Esophagus muscularis mucosa (tissue), 4 donors: Measurements from ENCODE around the gene LIM2. TPM values are rescaled to one million over a fixed set of nuclear protein-coding genes. Genes with fewer than 3 reads are reported as not detected.

Experiments
- DNase-seq: peaks from one replicate; pipeline ENCODE4 v3.0.0-alpha.2; 2017; ENCODE audit errors: extremely low spot score
- H3K27ac ChIP-seq, 4 donors: fragments of 200-600 bp; sonication (generic); replicated peaks in 1 of 4; 1 replicate in 3 of 4; 2 replicates in 1 of 4; pipeline ENCODE4 v1.5.1; 2016 to 2019; ENCODE audit warnings: mild to moderate bottlenecking in 1 of 4
- H3K27me3 ChIP-seq, 4 donors: fragments of 200-600 bp; sonication (generic); one replicate each; pipeline versions ENCODE4 v1.5.1 to v1.6.0; 2016 to 2019
- H3K36me3 ChIP-seq, 4 donors: fragments of 200-600 bp; sonication (generic); one replicate each; pipeline ENCODE4 v1.5.1; 2016 to 2019
- H3K4me1 ChIP-seq, 4 donors: fragments of 200-600 bp; sonication (generic); one replicate each; pipeline ENCODE4 v1.5.1; 2016 to 2019
- H3K4me3 ChIP-seq, 4 donors: fragments of 200-600 bp; sonication (generic); 1 replicate in 2 of 4; 2 replicates in 2 of 4; pipeline ENCODE4 v1.5.1; 2016 to 2019; ENCODE audit warnings: mild to moderate bottlenecking in 4 of 4, moderate library complexity in 1 of 4
- H3K9me3 ChIP-seq, 4 donors: fragments of 200-600 bp; sonication (generic); 1 replicate in 3 of 4; 2 replicates in 1 of 4; pipeline ENCODE4 v1.5.1; 2016 to 2019
- CTCF ChIP-seq, 3 experiments: fragments of 200-600 bp in 2 of 3; fragments of 450-650 bp in 1 of 3; sonication (generic) in 2 of 3; IDR thresholded peaks; one replicate each; pipeline ENCODE4 v1.5.1; 2017 to 2019; ENCODE audit warnings: antibody characterized with exemption in 3 of 3, mild to moderate bottlenecking in 2 of 3, moderate library complexity in 1 of 3
- EP300 ChIP-seq: sonication (generic); formaldehyde crosslinking; IDR thresholded peaks from one replicate; pipeline ENCODE4 v1.6.1; 2017; ENCODE audit warnings: antibody characterized with exemption
- POLR2A ChIP-seq: fragments of 450-650 bp; IDR thresholded peaks from one replicate; pipeline ENCODE4 v1.6.1; 2017; ENCODE audit warnings: antibody characterized with exemption, moderate library complexity, mild to moderate bottlenecking, low read depth
- POLR2AphosphoS5 ChIP-seq, 2 donors: sonication (generic); formaldehyde crosslinking; IDR thresholded peaks; one replicate each; pipeline ENCODE4 v1.6.1; 2017; ENCODE audit warnings: antibody characterized with exemption in 2 of 2
- WGBS: methylation state at CpG from one replicate; pipeline ENCODE4 v1.1.5; 2018; 5-methylcytosine and 5-hydroxymethylcytosine counted together
- intact Hi-C: fragments of 100-400 bp; cut with DNase I; formaldehyde crosslinking; loops from one replicate; pipeline ENCODE4 v1.15.1; 2023
- total RNA-seq, 4 donors: library from RNA; depleted of rRNA; stranded (reverse); fragments of >200 nt; gene quantifications; one replicate each; pipeline versions ENCODE4 v1.1.0 to v1.2.1, GENCODE V29; 2016

Gene LIM2
- total RNA-seq, 4 donors from 2014 or later = not detected

- H3K27ac ChIP-seq = no peak overlapping the region
- no peak for DNase-seq
- peaks cover 7 to 15% (median 11%) of the 10 kb centered on the region in 4 donors for H3K4me1 ChIP-seq
- H3K27me3 ChIP-seq = peaks cover 5 to 71% (median 32%) of the 10 kb centered on the region in 4 donors
- no peaks in the 10 kb centered on the region for H3K9me3 ChIP-seq
- TF ChIP-seq CTCF (IDR thresholded peaks at IDR 0.05) (no peak), POLR2AphosphoS5 (IDR thresholded peaks at IDR 0.05) (no peak), EP300 (no peak), POLR2A (no peak)
- no peak overlapping the region for H3K4me3 ChIP-seq
- intact Hi-C loops = loop anchor here (10.0 kb wide), 1 partner anchor 324 kb away; no protein-coding TSS in a partner anchor
- WGBS = 100% methylated on average over 4 of the region's 4 CpGs
- peaks cover 0 to 22% (median 12%) of the 10 kb centered on the region in 4 donors for H3K36me3 ChIP-seq
Measured at GRCh38 chr19:51330366-51330765, 57.4 kb downstream of the LIM2 start.

Other genes with a start within 250 kb of the LIM2 start
- gene SIGLEC7, start 245.7 kb downstream of the LIM2 start, total RNA-seq = 1 to 10 TPM in 1 of 4 donors, under 1 TPM in 2, not detected in 1; 0.19 to 2.2 (median 0.92) TPM
- gene CD33, start 162.9 kb downstream of the LIM2 start, total RNA-seq = 1 to 10 TPM; 3.0 to 9.9 (median 5.5) TPM
- not detected for gene SIGLECL1, start 136.9 kb downstream of the LIM2 start, total RNA-seq
- gene IGLON5, start 76.3 kb downstream of the LIM2 start, total RNA-seq = under 1 TPM in 1 of 4 donors, not detected in 3; 0.17 TPM
- gene VSIG10L, start 45.8 kb downstream of the LIM2 start, total RNA-seq = 1 to 10 TPM; 1.3 to 3.4 (median 2.2) TPM
- gene ETFB, start 21.6 kb downstream of the LIM2 start, total RNA-seq = 100 to 1,000 TPM in 2 of 4 donors, 10 to 100 TPM in 2; 86.3 to 121 (median 106) TPM
- not detected for gene CLDND2, start 19.0 kb downstream of the LIM2 start, total RNA-seq
- 1 to 10 TPM in 3 of 4 donors, not detected in 1; 1.5 to 4.1 (median 2.4) TPM for gene NKG7, start 15.3 kb downstream of the LIM2 start, total RNA-seq
- not detected for gene C19orf84, start 2.6 kb upstream of the LIM2 start, total RNA-seq
- 1 to 10 TPM; 1.4 to 4.1 (median 2.4) TPM for gene SIGLEC10, start 29.7 kb upstream of the LIM2 start, total RNA-seq
- 1 to 10 TPM in 1 of 4 donors, under 1 TPM in 2, not detected in 1; 0.66 to 1.7 (median 0.86) TPM for gene SIGLEC8, start 70.5 kb upstream of the LIM2 start, total RNA-seq
- gene CEACAM18, start 90.6 kb upstream of the LIM2 start, total RNA-seq = not detected
- gene SIGLEC12, start 113.8 kb upstream of the LIM2 start, total RNA-seq = under 1 TPM in 1 of 4 donors, not detected in 3; 0.29 TPM
- 1 to 10 TPM in 3 of 4 donors, under 1 TPM in 1; 0.58 to 6.3 (median 3.5) TPM for gene SIGLEC6, start 143.7 kb upstream of the LIM2 start, total RNA-seq
- 1 to 10 TPM; 3.6 to 5.8 (median 4.9) TPM for gene ZNF175, start 183.3 kb upstream of the LIM2 start, total RNA-seq
- gene SIGLEC5, start 242.4 kb upstream of the LIM2 start, total RNA-seq = 1 to 10 TPM in 2 of 4 donors, under 1 TPM in 2; 0.52 to 2.0 (median 1.00) TPM